HG03095 (cell line): Measurements from ENCODE around the gene RADIL.

Experiments
- ATAC-seq: cut with Tn5 transposase; IDR thresholded peaks from one replicate; pipeline ENCODE4 v1.9.1; 2021; ENCODE audit warnings: moderate library complexity; ENCODE audit not compliant: unreplicated experiment

RADIL gene

GRCh38 chr7:4884164-4884563 lies 648 bp upstream of the RADIL start:
- ATAC-seq: no peak

DNA sequence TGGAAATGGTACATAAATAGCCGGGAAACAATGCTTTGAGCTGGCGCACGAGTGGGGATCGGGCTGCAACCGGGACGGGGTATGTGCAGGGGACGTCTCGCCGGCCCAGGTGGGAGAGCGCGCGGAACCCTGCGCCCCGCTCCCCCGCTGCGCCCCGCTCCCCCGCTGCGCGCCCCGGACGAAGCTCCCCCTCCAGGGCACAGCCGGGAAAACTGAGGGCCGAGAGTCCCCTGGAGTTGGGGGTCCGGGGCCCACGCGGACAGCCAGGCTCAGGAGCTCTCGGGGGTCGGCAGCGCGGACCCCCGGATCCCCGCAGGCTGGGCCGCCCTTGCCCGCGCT lies 514 bp downstream of the RADIL start:
- ATAC-seq: no peak

GRCh38 chr7:4882169-4883032 lies 1.1 kb downstream of the RADIL start:
- ATAC-seq: no peak

GRCh38 chr7:4880218-4880617 lies 3.3 kb downstream of the RADIL start:
- no peak for ATAC-seq

GRCh38 chr7:4879396-4880081 lies 4.0 kb downstream of the RADIL start:
- no peak for ATAC-seq

DNA sequence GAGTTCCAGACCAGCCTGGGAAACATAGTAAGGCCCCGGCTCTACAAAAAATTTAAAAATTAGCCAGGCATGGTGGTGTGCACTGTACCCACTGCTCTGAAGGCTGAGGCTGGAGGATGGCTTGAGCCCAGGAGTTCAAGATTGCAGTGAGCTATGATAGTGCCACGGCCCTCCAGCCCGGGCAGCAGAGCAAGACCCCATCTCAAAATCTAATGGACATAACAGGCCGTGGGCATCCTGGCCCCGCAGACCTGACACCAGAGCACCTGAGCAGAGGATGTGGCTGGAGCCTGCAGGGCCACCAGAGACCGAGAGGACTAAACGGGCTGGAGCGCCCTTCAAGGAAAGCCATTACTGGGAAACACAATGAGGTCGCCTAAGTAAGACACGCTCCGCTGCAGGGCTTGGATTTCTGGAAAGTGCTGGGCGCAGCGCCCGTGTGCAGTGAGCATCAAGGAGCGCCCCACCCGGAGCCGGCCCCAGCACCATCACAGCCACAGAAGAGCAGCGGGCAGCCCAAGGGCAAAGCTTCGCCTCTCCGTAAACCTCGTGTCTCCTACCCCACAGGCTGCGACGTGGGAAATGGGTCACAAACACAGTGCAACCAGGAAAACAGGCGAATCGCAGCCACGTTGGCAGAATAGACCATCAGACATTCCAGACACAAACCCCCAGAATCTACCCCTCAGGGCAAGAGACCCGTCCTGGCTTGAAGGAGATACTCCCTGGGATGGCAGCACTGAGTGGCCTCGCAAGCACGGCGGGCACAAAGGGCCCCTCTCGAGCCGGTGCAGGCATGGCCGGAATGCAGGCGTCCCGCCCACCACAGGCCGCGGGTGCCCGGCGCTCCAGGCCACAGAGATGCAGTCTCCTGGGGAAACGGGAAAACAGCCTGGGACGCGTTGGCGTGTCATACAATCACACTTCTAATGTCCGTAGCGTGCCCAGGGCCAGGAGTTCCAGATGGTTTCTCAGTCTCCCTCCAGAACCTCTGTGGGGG lies 4.9 kb downstream of the RADIL start:
- no peak for ATAC-seq

DNA sequence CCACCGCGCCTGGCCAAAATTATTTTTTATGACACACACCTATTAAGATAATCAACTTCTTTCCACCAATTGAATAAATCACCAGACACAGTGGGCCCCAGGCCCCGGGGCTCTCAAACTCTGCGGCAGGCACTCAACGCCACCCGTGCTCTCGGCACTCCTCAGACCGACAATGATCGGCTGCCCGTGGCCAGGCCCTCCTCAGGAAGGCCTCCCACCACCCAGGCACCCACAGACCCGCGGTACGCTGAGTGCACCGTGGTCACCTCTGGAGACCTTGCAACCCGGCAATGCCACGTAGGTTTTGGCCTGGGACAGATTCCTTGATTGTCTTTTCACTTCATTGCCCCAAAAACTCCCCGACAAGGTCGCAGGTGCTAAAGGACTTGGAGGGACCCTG lies 6.9 kb downstream of the RADIL start:
- ATAC-seq: no peak

DNA sequence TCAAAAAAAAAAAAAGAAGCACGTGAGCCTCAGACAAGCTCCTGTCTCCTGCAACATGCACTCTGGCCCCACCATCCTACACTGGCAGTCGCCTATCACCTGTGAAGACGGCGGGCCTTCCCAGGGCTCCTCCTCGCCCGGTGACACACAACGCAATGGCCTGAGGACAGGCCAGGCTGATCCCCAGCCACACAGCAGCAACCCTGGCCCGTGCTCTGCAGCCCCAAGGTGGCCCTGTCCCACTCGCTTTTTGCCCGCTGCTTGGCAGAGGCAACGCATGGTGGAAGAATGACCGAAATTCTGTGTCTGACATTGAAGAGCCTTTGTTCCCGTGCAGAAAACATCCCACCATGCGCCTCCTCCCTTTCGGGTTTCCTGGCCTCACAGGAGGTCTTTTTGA lies 8.1 kb downstream of the RADIL start:
- no peak for ATAC-seq

- no peak for ATAC-seq
Measured at GRCh38 chr7:4873071-4873944, 10.2 kb downstream of the RADIL start.

- ATAC-seq: no peak
Measured at GRCh38 chr7:4871930-4872675, 11.4 kb downstream of the RADIL start.

GRCh38 chr7:4871056-4871680 lies 12.3 kb downstream of the RADIL start:
- ATAC-seq: no peak

DNA sequence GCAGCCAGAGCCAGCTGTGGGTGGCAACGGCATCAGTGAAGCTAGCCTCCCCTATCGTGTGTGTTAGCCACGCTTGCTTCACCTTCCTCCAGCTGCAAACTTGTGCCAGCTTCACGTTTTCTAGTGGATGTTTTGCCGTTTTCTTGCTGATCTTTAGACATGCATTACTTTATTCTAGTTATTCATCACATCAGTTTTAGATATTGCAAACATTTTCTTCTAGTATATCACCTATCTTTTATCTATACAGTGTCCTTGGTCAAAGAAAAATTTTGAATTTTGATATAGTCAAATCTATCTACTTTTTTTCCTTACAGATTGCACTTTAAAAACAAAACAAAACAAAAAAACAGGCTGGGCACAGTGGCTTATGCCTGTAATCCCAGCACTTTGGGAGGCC lies 15.0 kb downstream of the RADIL start:
- ATAC-seq: no peak

GRCh38 chr7:4866528-4867496 lies 16.7 kb downstream of the RADIL start:
- ATAC-seq: no peak

- no peak for ATAC-seq
Measured at GRCh38 chr7:4862156-4862555, 21.4 kb downstream of the RADIL start.

- no peak for ATAC-seq
Measured at GRCh38 chr7:4861673-4862072, 21.8 kb downstream of the RADIL start, which contains the start of gene PAPOLB. Gene PAPOLB, minus strand, starts transcription at chr7:4862030. Its CDS starts 220 bp downstream, at chr7:4861810.

- no peak for ATAC-seq
Measured at GRCh38 chr7:4861227-4861626, 22.3 kb downstream of the RADIL start.

- no peak for ATAC-seq
Measured at GRCh38 chr7:4857189-4857588, 26.3 kb downstream of the RADIL start.
